Colon (tissue), 2 donors: Measurements from ENCODE around the gene HMG20B.
A peak's percentile ranks its signal among the peaks of the same experiment; 100 is the strongest.
"Not testable (repeated sequence)": the region's sequence is repeated elsewhere in the genome, so short reads cannot be mapped to it uniquely, and the experiment has no call there.

Experiments used
- FAIRE-seq: peaks from 2 replicates; lab custom pipeline; 2012; peaks lifted over from hg19 to GRCh38; lab: Jason Lieb, UNC
- donor health status: control.
- donor health status: control.

The HMG20B gene

DNA sequence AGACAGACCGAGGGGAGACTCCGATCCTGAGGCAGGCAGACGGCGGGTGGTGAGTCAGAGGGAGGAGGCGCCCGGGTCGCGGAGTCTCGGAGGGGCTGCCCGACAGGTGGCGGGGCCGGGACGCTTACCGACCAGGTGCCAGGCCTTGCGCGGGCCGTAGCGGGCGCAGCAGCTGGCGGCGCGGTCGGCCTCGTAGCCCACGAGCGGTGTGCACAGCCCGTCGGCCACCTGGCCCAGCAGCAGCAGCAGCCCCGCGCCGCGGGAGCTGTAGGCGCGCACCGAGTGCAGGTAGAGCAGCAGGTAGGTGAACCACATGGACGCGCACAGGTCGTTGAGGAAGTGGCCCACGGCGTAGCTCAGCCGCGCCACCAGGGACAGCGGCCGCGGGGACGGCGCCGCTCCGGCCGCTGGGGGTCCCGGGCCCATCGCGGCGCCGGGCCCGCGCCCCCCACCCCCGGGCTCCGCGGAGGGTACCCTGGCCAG lies 15.7 kb upstream of the HMG20B start:
- no peak for FAIRE-seq

DNA sequence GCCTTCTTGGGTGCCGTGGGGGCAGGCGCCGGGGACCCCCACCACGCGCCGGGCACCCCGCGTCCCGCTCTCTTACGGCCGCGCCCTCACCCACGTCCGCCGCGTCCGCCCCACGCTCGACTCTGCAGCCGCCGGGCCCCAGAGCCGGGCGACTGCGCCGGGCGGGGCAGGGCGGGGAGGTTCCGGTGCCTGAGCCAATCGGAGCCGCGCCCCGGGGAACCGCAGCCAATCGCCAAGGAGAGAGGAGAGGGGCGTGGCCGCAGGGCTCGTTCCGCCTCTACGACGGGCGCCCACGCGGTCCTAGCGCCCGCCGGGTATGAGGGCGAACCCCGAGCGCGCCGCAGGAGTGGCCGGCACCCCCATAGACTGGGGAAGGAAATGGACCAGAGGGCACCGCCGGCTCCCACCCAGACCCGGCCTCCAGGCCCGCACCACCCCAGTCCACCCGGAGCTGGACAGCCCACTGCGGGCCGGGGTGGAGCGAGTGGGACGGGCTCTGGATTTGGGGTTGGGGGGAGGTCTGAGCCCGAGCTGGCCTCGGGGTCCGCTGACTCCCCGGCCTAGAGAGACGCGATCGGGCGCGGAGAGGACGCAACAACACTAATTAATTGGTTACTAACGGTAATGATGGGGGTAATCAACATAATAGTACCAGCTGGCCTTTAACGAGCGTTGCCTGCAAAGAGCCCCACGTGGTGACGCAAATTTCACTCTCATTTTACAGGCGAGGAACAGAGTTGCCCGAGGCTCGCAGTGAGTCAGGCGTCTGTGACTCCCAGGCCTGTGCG lies 15.1 kb upstream of the HMG20B start, which contains the start of gene MFSD12:
Gene MFSD12, minus strand, starts transcription at position 126 of the 788 bp plus-strand sequence. CDS start 183 bp downstream, outside the sequence.
- no peak for FAIRE-seq

DNA sequence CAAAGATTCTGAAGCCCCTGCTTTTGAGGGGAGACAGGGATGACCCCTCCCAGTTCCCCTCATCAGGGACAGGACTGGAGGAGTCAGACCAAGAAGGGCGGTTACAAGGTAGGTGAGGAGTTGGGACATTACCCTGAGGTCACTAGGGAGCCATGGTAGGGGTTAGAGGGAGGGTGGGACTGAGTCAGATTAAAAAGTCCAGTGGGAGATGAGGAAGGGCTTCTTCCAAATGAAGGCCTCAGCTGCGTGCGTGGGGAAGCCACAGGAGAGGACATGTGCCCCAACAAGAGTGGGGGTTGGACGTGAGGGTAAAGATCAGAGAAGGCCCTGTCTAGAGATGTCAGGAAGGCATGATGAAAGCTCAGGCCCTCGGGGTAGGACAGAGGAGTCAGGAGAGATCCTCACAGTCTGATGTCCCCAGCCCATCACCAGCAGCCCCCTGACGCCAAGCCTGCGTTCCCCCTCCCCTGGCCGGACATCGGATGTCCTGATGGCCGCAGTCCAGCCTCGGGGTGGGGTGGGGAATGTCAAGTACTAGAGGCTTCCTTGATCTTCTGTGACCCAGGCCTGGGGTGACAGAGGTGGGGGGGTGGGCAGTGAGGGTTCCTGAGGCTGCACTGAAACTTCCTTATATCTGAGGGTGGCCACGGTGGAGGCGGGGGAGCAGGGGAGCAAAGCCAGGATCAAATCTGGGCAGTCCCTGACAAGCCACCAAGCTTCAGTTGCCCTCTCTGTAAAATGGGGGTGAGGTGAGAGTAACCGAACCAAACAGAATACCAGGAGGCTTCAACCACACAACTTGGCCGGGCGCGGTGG lies 8.8 kb upstream of the HMG20B start:
- no peak for FAIRE-seq

DNA sequence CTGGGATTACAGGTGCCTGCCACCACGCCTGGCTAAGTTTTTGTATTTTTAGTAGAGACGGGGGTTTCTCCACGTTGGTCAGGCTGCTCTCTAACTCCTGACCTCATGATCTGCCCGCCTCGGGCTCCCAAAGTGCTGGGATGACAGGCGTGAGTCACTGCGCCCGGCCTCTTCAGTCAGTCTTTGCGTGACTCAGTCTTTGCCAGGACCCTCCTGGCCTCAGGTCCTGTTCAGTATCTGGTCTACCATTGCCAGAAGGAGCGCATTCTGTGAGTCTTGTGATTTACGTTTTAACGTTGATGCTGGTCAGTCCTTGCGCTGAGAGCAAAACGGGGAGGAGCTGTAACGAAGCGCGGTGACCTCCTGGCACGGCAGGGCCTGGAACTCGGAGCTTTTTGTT lies 7.6 kb upstream of the HMG20B start:
- FAIRE-seq: no peak

DNA sequence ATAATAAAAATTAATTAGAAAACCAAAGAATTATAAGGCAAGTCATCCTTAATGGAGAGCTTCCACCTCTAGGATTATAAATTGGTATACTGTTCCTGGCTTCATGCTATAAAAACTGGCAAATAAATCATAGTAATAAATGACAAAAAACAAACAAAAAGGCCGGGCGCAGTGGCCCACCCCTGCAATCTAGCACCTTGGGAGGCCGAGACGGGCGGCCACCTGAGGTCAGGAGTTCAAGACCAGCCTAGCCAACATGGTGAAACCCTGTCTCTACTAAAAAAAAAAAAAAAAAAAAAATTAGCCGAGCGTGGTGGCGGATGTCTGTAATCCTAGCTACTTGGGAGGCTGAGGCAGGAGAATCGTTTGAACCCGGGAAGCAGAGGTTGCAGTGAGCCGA lies 2.7 kb upstream of the HMG20B start:
- FAIRE-seq: not testable (repeated sequence)

DNA sequence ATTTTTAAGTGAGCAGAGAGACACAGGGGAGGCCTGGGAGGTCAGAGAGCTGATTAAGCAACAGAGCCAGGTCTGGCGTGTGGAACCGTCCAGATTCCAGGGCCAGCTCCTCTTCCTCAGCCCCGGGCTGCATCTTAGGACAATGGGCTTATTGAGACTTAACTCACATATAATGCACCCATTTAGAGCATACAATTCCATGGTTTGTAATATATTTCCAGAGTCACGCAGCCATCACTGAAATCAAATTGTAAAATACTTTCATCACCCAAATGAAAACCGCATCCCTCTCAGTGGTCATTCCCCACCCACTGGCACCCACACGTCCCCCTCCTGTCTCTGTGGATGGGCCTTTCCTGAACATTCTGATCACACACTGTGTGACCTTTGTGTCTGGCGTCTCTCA lies 2.1 kb upstream of the HMG20B start:
- FAIRE-seq: no peak

DNA sequence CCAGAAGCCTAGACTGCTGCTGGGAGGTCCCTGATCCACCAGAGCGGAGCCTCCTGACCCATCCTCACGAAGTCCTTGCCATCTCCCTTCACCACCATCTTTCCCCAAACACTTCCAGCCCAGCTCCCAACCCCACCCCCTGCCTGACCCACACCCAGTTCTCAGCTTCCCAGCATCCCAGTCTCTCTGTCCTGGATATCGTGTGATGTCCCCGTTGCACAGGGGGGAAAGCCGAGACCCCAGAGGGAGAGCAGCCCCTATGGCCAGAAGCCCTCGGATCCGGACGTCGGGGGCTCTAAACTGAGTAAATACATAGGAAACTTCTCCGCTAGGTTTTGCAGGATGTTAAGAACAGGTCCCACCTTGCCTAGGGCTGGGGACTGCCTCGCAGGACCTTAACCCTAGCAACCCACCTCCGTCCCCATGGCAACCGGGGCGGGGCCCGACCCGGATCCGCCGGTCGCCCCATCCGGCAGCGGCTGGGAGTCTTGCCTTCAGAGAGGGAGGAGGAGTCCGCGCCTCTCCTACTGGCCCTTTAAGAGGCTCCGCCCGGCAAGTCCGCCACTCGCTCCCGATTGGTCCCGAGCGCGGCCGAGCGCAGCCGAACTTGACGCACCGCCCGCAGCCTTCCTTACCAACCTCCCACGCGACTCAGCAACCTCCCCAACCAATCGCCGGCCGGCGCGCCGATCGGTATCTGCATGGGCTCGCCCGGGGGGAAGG lies 451 bp upstream of the HMG20B start:
- peak; percentile 84 for FAIRE-seq

DNA sequence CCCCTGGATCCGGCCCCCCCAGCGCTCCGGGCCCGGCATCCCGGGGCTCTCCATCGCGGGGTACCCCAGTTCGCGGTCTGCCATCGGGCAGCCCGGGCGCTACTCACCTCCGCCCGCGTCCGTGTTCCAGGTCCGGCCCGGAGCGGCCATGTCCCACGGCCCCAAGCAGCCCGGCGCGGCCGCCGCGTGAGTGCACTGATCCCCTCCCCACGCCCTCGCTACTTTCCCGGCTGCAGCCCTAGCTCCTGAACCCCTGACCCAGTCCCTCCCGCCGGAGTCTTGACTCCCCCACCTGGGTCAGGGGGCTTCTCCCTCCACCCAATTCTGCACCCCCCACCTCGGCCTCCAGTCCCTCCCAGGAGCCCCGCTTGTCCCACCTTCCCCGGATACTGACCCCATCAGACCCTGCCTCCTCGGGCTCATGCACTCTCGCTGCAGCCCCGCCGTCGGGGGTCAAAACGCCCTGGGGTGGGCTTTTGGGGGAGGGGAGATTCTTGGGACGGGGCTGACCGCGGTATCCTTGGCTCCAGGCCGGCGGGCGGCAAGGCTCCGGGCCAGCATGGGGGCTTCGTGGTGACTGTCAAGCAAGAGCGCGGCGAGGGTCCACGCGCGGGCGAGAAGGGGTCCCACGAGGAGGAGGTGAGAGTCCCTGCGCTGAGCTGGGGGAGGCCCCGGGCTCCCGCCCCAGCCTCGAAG lies 566 bp downstream of the HMG20B start:
- no peak for FAIRE-seq

DNA sequence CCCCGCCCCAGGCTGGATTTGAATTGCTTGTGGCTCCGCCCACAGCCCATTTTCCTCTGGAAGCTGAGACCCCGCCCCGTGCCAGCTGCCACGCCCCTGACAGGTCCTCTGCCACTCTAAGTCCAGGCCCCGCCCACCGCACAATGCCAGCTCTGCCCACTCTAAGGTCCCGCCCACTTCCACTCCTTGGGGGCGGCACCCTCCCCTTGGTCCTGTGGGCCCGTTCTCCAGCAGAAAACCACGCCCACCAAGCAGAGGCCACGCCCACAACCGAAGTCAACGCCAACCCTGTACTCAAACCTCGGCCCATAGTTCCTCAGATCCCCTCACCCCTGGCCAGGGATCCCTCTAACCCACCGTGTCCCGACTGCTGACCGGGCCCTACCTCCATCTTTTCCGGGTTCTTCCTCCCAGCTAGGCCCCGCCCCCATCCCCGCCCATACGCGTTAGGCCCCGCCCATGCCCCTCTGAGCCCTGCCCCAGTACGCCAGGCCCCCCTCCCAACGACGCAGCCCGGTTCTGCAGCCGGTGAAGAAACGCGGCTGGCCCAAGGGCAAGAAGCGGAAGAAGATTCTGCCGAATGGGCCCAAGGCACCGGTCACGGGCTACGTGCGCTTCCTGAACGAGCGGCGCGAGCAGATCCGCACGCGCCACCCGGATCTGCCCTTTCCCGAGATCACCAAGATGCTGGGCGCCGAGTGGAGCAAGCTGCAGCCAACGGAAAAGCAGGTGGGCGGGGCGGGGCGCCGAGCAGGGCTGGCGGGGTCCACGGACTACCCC lies 1.3 kb downstream of the HMG20B start:
- no peak for FAIRE-seq

DNA sequence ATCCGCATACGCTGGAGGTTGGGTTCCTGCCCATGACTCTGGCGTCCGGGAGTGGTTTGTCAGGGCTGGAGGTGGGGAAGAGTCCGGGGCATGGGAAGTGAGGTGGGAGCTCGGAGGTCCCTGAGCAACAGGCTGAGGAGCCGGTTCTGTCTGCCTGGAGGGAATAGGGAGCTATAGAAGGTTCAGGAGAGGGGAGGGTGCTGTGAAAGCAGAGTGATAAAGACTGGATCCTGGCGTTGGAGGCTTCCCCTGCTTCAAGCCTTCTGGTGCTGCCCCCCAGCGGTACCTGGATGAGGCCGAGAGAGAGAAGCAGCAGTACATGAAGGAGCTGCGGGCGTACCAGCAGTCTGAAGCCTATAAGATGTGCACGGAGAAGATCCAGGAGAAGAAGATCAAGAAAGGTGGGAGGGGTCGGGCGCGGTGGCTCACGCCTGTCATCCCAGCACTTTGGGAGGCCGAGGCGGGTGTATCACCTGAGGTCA lies 2.6 kb downstream of the HMG20B start:
- FAIRE-seq: no peak

DNA sequence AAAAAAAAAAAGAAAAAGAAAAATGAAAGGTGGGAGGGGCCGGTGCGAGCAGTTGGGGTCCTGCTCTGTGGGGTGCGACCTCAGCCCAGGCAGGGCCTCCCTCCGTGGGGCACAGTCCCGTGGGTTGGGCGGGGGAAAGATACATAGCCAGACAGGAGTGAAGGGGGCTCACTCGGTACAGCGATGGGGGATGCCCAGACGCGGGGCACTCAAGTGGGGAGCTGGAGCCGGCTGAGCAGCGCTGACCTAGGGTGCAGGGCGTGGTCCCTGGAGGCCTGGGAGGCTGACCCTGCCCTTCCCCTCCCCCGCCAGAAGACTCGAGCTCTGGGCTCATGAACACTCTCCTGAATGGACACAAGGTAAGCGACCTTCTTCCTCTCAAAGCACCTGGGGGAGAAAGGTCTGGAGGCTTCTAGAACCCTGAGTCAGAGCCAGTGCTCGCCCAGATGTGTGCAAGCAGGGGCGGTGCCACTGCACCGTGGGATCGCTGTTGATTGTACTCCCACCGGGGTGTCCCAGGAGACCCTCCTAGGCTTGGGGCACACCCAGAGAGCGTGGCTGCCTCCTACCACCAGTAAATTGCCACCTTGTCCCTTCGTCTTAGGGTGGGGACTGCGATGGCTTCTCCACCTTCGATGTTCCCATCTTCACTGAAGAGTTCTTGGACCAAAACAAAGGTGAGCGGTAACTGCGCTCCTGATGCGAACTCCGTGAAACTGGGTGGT lies 3.4 kb downstream of the HMG20B start:
- no peak for FAIRE-seq

DNA sequence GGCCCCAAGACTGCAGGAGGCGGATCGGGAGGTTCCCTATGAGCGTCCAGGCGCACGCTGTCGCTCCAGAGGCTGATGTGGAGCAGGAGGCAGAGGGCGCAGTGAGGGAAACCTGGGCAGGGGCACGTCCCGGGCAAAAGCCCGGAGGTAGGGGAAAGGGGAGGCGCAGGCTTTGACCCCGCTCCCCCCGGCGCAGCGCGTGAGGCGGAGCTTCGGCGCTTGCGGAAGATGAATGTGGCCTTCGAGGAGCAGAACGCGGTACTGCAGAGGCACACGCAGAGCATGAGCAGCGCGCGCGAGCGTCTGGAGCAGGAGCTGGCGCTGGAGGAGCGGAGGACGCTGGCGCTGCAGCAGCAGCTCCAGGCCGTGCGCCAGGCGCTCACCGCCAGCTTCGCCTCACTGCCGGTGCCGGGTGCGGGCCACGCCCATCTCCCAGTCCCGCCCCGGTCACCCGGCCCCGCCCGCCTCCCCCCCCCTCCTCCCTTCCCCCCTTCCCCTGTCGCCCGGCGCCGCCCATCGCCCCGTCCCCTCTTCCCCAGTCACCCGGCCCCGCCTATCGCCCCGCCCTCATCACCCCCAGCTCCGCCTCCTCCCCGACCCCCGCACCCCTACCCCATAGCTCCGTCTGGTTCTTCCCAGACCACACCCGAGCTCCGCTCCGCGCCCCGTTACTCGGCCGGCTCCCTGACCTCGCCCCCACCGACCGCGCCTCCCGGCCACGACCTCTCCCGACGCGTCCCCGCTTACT lies 4.1 kb downstream of the HMG20B start:
- no peak for FAIRE-seq

DNA sequence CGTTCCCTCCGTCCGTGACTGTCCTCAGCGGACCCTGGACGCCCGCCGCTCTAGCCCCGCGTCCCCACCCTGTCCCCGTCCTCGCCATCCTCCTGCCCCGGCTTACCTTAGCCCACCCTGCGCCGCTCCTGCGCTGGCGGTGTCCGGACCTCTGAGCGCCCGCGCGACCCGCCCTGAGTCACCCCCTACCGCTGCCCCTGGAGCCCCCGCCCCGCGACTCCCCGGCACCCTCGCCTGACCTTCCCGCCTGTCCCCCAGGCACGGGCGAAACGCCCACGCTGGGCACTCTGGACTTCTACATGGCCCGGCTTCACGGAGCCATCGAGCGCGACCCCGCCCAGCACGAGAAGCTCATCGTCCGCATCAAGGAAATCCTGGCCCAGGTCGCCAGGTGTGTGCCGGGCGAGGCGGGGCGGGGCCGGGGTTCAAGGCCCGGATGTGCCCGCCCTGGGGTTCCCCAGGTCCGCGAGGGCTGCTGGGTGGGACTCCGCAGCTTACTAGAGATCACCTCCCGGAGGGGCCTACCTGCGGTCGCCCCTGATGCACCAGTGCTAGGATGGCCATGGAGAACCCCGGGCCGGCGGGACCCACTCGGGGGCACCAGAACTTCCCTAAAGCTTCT lies 5.1 kb downstream of the HMG20B start:
- FAIRE-seq: no peak

DNA sequence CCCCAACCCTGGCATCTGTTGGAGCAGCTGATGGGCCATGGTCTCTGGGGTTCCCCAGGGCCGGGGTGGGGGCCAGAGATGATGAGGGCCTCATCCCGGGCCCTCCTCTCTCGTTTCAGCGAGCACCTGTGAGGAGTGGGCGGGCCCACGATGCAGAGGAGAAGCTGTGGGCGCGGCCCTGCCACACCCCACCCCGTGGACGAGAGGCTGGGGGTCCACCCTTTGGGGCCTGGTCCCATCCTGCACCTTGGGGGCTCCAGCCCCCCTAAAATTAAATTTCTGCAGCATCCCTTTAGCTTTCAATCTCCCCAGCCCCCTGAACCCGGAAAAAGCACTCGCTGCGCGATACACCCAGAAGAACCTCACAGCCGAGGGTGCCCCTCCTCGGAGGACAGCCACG lies 5.6 kb downstream of the HMG20B start:
- no peak for FAIRE-seq

DNA sequence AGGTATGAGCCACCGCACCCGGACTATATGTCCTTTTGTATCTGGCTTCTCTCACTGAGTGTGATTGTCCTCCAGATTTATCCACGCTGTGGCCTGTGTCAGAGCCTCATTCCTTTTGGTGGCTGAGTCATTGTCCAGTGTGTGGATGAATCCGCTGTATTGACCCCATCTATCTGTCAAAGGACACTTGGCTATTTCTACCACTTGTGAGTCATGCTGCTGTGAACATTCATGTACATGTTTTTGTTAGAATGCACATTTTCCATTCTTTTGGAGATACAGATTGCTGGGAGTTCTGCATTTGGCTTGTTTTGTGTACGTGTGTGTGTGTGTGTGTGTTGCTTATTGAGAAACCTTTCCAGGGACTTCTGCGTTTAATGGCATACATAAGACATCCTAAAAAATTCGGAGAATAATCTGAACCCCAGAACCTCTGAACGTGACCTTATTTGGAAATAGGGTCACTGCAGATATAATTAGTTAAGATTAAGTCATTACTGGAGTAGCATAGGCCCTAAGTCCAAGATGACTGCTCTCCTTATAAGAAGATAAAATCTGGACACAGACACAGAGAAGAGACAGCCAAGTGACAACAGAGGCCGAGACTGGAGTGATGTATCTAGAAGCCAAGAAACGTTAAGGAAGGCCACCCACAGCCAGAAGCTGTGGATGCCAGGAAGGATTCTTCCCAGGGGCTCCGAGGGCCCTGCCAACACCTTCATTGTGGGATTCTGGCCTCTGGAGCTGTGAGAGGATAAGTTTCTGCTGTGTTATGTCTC lies 7.6 kb downstream of the HMG20B start:
- no peak for FAIRE-seq

DNA sequence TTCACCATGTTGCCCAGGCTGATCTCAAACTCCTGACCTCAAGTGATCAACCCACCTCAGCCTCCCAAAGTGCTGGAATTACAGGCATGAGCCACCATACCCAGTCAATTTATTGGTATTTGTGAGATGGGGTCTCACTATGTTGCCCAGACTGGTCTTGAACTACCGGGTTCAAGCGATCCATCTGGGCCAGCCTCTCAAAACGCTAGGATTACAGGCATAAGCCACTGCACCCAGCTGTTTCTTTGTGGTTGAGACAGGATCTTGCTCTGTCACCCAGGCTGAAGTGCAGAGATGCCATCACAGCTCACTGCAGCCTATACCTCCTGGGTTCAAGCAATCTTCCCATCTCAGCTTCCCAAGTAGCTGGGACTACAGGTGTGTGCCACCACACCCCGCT lies 9.0 kb downstream of the HMG20B start:
- FAIRE-seq: not testable (repeated sequence)

DNA sequence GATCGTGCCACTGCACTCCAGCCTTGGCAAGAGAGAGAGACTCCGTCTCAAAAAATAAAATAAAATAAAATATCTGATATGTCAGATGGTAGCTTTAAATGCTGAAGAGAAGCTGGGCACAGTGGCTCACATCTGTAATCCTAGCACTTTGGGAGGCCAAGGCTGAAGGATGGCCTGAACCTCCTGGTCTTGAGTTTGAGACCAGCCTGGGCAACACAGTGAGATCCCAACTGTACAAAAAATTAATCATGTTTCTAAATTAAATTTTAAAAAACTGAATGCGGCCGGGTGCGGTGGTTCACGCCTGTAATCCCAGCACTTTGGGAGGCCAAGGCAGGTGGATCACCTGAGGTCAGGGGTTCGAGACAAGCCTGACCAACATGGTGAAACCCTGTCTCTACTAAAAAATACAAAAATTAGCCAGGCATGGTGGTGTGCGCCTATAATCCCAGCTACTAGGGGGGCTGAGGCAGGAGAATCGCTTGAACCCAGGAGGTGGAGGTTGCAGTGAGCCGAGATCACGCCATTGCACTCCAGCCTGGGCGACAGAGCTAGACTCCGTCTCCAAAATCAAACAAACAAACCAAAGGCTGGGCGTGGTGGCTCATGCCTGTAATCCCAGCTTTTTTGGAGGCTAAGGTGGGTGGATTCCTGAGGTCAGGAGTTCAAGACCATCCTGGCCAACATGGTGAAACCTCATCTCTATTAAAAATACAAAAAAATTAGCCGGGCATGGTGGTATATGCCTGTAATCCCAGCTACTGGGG lies 11.5 kb downstream of the HMG20B start:
- not testable (repeated sequence) for FAIRE-seq
